DOHH2 (cell line): Measurements from ENCODE around the gene RAD54L.
A peak's percentile ranks its signal among the peaks of the same experiment; 100 is the strongest.

Source experiments
- H3F3A ChIP-seq: fragments of 200-600 bp; sonication (generic), shearing (Covaris generic); 2 replicates; pipeline ENCODE4 v1.6.0; 2016; ENCODE audit warnings: antibody characterized with exemption, mild to moderate bottlenecking; ENCODE audit not compliant: control insufficient read depth, insufficient read depth
- H3K27ac ChIP-seq: fragments of 200-600 bp; sonication (generic); 2 replicates; pipeline ENCODE4 v1.5.1; 2014; ENCODE audit warnings: low read depth, mild to moderate bottlenecking, low read length, moderate library complexity
- H3K27me3 ChIP-seq: fragments of 200-600 bp; sonication (generic); 2 replicates; pipeline ENCODE4 v1.6.1; 2014; ENCODE audit warnings: mild to moderate bottlenecking, low read length, mixed read lengths; ENCODE audit not compliant: control insufficient read depth
- H3K36me3 ChIP-seq: fragments of 200-600 bp; sonication (generic); 2 replicates; pipeline ENCODE4 v1.6.1; 2014; ENCODE audit warnings: mild to moderate bottlenecking, low read length, moderate library complexity, mixed read lengths; ENCODE audit not compliant: control insufficient read depth
- H3K4me1 ChIP-seq: fragments of 200-600 bp; sonication (generic); 2 replicates; pipeline ENCODE4 v1.6.1; 2014; ENCODE audit warnings: mild to moderate bottlenecking, low read length, mixed read lengths; ENCODE audit not compliant: control insufficient read depth
- H3K4me2 ChIP-seq: fragments of 200-600 bp; sonication (generic); 2 replicates; pipeline ENCODE4 v1.6.0; 2014; ENCODE audit warnings: mild to moderate bottlenecking, low read length, moderate library complexity
- H3K4me3 ChIP-seq: fragments of 200-600 bp; sonication (generic); 2 replicates; pipeline ENCODE4 v1.5.1; 2014; ENCODE audit warnings: mild to moderate bottlenecking, low read length, mixed read lengths
- H3K79me2 ChIP-seq: fragments of 200-600 bp; sonication (generic); 2 replicates; pipeline ENCODE4 v1.6.1; 2014; ENCODE audit warnings: mild to moderate bottlenecking, low read length, mixed read lengths; ENCODE audit not compliant: control insufficient read depth
- H3K9me2 ChIP-seq: fragments of 200-600 bp; sonication (generic); replicated peaks from 2 replicates; pipeline ENCODE4 v1.6.1; 2014; ENCODE audit warnings: mild to moderate bottlenecking, low read length, mixed read lengths; ENCODE audit not compliant: control insufficient read depth
- H3K9me3 ChIP-seq: fragments of 200-600 bp; sonication (generic); 2 replicates; pipeline ENCODE4 v1.6.1; 2014; ENCODE audit warnings: antibody characterized with exemption, low read length, mixed read lengths; ENCODE audit not compliant: control insufficient read depth, insufficient read depth
- H4K20me1 ChIP-seq: fragments of 200-600 bp; sonication (generic); 2 replicates; pipeline ENCODE4 v1.6.0; 2014; ENCODE audit warnings: low read depth, mild to moderate bottlenecking, antibody characterized with exemption, low read length, moderate library complexity; ENCODE audit not compliant: control insufficient read depth, insufficient read depth
- EZH2phosphoT487 ChIP-seq: fragments of 200-600 bp; sonication (generic); IDR thresholded peaks from 2 replicates; pipeline ENCODE4 v1.6.1; 2017; ENCODE audit warnings: borderline replicate concordance, mild to moderate bottlenecking, antibody characterized with exemption, low read length, moderate library complexity, mixed read lengths
- TF ChIP-seq, protein P1 (sequence below): fragments of 200-600 bp; sonication (generic); IDR thresholded peaks from one replicate; pipeline ENCODE4 v1.5.1; 2014; ENCODE audit warnings: antibody characterized with exemption, mild to moderate bottlenecking, low read depth, low read length; ENCODE audit not compliant: poor library complexity, severe bottlenecking

The RAD54L gene

DNA sequence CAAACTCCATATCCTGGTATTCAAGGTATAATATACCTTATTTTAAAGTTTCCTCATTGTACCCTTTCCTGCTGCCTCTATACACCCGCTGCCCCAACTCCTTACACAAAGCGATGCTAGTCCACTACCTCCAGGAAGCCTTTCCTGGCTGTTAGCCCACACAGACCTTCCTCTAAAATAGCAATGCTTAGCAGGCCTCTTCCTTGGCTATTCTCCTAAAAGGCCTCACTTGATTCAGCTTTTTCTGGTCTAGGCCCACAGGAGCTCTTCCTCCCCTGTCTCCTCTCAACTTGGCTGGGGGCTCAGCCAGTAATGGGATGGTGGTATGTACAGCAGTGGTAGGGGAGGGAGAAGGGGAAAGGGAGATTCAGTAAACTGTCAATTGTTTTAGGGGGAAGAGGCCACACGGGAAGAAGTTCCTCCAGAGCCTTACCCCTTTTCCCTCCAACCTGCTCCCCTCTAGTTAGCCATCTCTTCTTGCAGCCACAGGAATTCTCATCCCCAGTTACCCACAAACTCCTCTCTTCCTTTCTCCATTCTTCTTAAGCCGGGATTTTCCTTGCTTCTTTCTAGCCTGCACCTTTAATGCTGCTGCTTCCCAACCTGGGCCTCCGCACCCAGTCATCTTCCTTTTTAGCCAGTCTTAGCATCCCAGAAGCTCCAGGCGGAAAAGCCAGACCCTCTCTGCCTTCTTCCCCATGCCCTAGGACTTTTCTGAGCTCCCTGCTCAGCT, 53.3 kb downstream of the RAD54L start:
- no peaks in the 10 kb centered on the region for H3K9me2 ChIP-seq
- peaks cover 84% of the 10 kb centered on the region for H3K79me2 ChIP-seq
- H3K27me3 ChIP-seq, result no peaks in the 10 kb centered on the region
- H4K20me1 ChIP-seq, result peaks cover 14% of the 10 kb centered on the region; the same call in 1 of the 2 replicates
- peak overlapping the region; percentile 92 for H3K4me2 ChIP-seq
- no peak overlapping the region for H3K27ac ChIP-seq
- no peaks in the 10 kb centered on the region for H3K9me3 ChIP-seq
- peak overlapping the region; percentile 81 for H3K4me3 ChIP-seq
- peaks cover 14% of the 10 kb centered on the region for H3K4me1 ChIP-seq
- peaks cover 73% of the 10 kb centered on the region for H3K36me3 ChIP-seq
- H3F3A ChIP-seq, result peaks cover 3% of the 10 kb centered on the region
- no peak for TF ChIP-seq EZH2phosphoT487
- TF ChIP-seq, protein P1, sequence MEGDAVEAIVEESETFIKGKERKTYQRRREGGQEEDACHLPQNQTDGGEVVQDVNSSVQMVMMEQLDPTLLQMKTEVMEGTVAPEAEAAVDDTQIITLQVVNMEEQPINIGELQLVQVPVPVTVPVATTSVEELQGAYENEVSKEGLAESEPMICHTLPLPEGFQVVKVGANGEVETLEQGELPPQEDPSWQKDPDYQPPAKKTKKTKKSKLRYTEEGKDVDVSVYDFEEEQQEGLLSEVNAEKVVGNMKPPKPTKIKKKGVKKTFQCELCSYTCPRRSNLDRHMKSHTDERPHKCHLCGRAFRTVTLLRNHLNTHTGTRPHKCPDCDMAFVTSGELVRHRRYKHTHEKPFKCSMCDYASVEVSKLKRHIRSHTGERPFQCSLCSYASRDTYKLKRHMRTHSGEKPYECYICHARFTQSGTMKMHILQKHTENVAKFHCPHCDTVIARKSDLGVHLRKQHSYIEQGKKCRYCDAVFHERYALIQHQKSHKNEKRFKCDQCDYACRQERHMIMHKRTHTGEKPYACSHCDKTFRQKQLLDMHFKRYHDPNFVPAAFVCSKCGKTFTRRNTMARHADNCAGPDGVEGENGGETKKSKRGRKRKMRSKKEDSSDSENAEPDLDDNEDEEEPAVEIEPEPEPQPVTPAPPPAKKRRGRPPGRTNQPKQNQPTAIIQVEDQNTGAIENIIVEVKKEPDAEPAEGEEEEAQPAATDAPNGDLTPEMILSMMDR, result no peak

DNA sequence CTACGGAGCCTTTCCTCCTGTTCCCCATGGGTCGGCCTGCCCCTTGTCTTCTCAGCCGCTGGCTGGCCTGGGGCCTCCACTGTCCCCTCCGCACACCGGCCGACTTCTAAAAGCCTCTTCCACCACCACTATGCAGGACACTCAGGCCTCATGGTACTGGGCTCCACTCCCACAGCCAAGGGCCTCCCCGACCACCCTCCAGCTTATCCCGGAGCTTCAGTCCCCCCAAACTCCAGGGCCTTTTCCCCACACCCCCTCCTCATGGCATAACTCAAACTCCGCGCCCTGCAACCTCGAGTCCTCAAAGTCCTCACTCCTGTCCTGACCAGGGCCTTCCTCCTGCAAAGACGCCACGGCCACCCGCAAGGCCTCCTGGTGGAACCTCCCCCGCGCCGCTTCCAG, 53.8 kb downstream of the RAD54L start:
- Histone ChIP-seq H3F3A (peaks cover 3% of the 10 kb centered on the region), H3K79me2 (peaks cover 90% of the 10 kb centered on the region), H3K4me1 (peaks cover 15% of the 10 kb centered on the region), H3K9me2 (no peaks in the 10 kb centered on the region), H4K20me1 (peaks cover 16% of the 10 kb centered on the region; the same call in 1 of the 2 replicates), H3K4me2 (peak overlapping the region; percentile 92), H3K36me3 (peaks cover 73% of the 10 kb centered on the region), H3K27me3 (no peaks in the 10 kb centered on the region), H3K9me3 (no peaks in the 10 kb centered on the region), H3K27ac (peak overlapping the region; percentile 77), H3K4me3 (peak overlapping the region; percentile 81)
- TF ChIP-seq, protein P1, result no peak
- TF ChIP-seq EZH2phosphoT487, result no peak

DNA sequence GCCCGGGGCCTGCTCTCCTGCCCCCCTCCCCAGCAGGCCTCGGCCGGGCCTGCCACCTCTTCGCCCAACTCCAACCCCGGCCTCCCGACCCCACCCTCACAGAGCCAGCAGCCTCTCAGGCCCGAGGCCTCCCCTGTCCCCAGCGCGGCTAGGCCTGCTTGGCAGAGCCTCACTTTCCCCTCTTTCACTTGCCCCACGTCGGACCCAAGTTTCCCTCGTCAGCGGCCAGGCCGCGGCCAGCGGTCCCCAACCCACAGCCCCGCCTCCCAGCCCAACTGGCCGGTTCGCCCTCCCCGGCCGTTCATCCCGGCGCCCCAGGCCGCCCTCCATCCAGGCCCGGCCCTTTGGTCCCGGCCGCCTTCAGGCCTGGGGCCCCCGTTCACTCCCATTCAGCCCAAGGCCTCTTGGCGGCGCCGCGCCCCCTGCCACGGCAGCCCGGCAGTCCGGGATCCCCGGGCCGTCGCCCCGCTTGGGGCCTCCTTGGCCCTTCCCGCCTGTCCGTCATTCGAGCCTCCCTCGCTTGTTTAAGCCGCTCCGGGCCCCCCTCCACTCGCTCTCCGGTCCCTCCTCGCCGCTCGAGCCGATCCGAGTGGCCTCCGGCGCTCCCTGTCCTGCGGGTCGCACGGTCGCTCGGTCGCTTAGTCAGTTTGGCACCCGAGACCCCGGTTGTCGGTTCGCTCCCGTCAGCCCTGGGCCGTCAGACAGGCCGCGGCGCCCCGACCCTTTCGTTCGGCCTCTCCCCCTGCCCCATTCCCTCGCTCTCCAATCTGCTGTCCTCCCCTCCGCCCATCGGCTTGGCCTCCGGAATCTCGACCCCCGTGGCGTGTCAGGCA, 54.5 kb downstream of the RAD54L start:
- Histone ChIP-seq H4K20me1 (peaks cover 22% of the 10 kb centered on the region; the same call in 1 of the 2 replicates), H3K27ac (peak overlapping the region; percentile 77), H3K27me3 (no peaks in the 10 kb centered on the region), H3K4me3 (peak overlapping the region; percentile 81), H3K79me2 (peaks cover 96% of the 10 kb centered on the region), H3K36me3 (peaks cover 73% of the 10 kb centered on the region), H3F3A (peaks cover 3% of the 10 kb centered on the region), H3K4me2 (peak overlapping the region; percentile 92), H3K4me1 (peaks cover 21% of the 10 kb centered on the region), H3K9me2 (no peaks in the 10 kb centered on the region), H3K9me3 (no peaks in the 10 kb centered on the region)
- no peak for TF ChIP-seq EZH2phosphoT487
- TF ChIP-seq, protein P1, result peak; percentile 58
